AG10803 (cell line): ENCODE data around the gene PGP.
A peak's percentile ranks its signal among the peaks of the same experiment; 100 is the strongest.

Experiments
- DNase-seq: peaks from one replicate; pipeline ENCODE4 v3.0.0; 2010; ENCODE audit warnings: low read depth
- H3K4me3 ChIP-seq: 2 replicates; pipeline ENCODE4 v1.5.1; 2011; ENCODE audit warnings: mild to moderate bottlenecking, low read length, control low read depth
- TF ChIP-seq, protein P1 (sequence below): conservative IDR thresholded peaks from 2 replicates; pipeline ENCODE4 v1.5.1; 2011; ENCODE audit warnings: mild to moderate bottlenecking, low read length, control low read depth, inconsistent platforms

Gene PGP

DNA sequence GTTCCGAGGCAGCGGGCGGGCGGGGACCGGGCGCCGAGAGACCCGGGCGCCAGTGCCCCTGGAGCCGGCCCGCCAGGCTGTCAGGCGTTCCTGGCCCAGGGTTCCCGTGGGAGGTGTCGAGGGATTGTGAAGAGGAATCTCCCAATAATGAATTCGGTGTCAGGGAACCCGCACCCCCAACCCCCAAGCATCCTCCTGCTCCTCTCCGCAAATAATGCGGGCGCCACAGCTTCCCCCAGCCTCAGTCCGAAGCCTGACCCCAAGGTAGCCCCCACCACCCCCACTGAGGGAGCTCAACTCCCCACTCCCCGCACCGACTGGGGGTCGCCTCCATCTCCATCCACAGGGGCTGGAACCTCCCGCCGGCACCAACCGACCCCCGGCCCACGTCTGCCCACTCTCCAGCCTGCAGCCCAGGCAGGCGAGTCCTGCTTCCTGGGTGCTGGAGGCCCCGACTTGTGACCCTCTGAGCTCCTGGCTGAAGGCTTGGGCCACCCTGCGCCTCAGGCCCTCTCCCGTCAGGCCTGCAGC is 17.6 kb downstream of the PGP start:
- no peak overlapping the region for H3K4me3 ChIP-seq
- DNase-seq, result no peak
- TF ChIP-seq, protein P1, sequence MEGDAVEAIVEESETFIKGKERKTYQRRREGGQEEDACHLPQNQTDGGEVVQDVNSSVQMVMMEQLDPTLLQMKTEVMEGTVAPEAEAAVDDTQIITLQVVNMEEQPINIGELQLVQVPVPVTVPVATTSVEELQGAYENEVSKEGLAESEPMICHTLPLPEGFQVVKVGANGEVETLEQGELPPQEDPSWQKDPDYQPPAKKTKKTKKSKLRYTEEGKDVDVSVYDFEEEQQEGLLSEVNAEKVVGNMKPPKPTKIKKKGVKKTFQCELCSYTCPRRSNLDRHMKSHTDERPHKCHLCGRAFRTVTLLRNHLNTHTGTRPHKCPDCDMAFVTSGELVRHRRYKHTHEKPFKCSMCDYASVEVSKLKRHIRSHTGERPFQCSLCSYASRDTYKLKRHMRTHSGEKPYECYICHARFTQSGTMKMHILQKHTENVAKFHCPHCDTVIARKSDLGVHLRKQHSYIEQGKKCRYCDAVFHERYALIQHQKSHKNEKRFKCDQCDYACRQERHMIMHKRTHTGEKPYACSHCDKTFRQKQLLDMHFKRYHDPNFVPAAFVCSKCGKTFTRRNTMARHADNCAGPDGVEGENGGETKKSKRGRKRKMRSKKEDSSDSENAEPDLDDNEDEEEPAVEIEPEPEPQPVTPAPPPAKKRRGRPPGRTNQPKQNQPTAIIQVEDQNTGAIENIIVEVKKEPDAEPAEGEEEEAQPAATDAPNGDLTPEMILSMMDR, result no peak

DNA sequence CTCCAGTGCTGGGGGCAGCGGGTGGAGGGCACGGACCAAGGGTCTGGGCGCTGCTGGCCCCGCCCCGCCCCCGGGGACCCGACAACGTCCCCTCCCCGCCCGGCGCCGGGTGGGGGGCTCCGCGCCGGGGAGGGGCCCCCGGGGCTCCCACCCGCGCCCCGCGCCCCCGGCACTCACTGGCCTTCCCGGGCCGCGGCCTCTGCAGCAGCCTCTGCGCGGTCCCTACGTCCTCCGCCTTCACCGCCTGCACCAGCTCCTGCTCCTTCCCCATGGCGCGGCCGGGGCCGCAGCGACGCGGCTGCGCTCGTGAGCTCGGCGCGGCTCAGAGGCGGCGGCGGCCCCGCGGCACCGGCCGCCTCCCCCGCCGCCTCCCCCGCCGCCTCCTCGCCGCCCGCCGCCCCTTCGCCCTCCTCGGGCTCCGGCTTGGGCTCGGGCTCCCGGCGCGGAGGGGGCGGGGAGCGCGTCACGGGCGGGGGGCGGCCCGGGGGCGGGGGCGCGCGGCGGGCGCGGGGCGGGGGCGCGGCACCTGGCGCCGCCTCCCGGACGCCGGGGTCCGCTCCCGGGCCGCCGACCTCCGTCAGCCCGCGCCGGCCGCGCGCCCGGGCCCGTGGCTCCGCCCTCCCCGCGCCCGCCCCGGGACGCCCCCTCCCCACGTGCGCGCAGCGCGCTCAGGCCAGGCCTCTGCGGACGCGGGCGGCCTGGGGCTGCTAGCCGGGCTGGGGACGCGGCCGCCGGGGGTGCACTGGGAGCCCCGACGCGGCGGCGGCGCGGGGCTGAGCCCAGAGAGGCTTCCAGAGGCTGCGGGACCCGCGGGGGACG is 18.3 kb downstream of the PGP start, which contains the start of gene CASKIN1:
Gene CASKIN1 (minus strand): TSS at position 444 of the 819 bp plus-strand sequence. CDS start 173 bp downstream, at position 271.
- TF ChIP-seq, protein P1, result no peak
- DNase-seq, result no peak
- H3K4me3 ChIP-seq, result peak within 1 kb of the TSS; percentile 17; the same call in 1 of the 2 replicates

DNA sequence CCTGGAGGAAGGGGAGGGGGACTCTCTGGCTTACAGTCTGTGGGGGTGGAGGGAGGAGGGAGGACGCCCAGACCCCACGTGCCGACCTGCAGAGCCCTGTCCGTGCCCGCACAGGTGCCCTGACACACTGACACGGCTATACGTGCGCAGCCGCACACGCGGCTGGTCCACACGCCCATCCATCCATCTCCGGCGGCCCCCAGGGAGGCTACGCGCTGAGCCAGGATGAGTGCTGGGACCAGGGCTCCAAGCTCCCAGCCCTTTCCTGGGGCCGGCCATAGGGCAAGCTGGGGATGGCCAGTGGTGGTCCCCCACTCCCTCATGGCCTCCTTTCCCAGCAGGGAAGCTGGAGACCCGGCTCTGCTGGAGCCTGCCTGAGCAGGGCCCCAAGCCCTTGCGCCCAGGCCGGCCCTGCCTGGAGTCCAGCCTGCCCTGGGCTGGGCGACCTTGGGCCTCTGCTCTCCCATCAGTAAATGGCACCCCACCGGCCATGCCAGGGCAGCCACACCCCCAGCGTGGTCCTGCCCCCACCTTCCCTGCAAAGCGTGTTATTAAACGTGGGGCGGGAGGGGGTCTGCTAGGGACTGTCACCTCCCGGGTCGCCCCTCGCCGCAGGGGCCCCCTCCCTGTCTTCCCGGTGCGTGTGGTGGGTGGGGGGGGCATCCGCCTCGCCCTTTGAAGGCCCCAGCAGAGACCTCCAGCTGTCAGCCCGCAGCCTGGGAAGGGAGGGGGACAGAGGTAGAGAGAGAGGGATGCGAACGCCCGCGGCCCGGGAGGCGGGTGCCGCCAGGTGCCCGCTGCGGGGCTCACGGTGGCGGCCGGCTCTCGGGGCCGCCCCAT is 19.1 kb downstream of the PGP start:
- no peak for DNase-seq
- TF ChIP-seq, protein P1, result no peak
- no peak overlapping the region for H3K4me3 ChIP-seq

DNA sequence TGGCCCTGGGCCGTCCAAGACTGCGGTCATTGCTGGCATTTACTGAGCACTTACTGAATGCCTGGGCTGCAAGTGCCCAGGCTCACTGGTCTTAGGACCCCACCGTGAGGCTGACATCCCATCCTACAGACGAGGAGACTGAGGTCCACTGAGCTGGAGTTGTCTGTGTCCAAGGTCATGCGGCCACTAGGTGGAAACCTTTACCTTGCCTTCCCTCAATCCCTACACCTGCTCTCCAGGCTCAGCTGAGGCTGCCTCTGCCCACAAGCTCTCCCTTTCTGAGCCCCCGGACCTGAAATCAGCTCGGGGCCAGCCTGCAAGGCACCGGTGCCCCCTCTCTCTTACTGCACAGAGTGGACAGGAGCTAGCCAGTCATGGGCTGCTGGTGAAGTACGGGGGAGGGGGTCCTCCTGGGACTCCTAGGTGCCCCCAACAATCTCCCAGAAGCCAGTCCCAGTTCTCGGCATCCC is 19.8 kb downstream of the PGP start:
- DNase-seq, result peak; percentile 33
- no peak overlapping the region for H3K4me3 ChIP-seq
- TF ChIP-seq, protein P1, result peak; percentile 37

DNA sequence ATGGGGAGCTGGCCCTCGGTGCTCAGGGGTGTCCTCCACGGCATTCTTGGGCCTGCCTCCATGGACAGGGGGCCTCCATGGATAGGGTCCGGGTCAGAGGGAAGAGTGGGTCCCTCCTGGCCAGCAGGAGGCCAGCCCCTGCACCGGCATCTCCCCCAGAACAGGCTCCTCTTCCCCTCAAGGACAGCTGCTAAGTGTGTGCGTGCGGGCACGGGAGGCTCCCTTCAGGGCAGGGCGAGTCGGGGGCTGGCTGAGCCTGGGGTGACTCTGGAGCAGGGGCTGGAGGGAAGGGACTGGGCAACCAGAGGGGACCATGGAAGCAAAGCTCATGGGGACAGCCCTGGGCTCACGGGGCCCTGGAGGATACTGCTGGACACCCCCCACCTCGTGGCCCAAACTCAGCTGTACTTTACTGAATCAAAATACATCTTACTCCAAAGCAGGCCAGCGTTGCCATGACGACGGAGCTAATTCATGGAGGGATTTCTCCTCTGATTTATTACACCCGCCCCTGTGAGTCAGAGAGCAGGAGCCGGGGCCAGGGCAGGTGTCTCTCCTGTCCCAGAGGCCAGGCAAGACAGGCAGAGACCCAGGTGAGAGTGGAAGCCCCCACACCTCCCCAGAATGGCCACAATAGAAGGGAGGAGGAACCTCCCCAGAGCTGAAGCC is 20.3 kb downstream of the PGP start:
- TF ChIP-seq, protein P1, result no peak
- peak; percentile 22 for DNase-seq
- no peak overlapping the region for H3K4me3 ChIP-seq

DNA sequence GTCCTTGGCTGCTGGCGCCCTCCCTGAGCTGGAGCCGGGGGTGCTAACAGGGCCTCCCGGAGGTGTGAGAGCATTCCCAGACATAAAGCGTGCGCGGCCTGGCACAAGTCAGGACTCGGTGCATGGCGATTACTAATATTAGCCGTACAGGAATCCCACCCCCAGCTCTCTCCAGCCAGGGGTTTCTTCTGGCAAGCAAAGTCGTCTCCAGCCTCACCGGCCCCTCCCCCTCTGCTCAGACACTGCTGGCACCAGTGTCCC is 23.3 kb downstream of the PGP start:
- TF ChIP-seq, protein P1, result no peak
- H3K4me3 ChIP-seq, result no peak overlapping the region
- DNase-seq, result no peak
